HuH-7.5 (cell line): ENCODE results near the gene DCLK3.
A peak's percentile ranks its signal among the peaks of the same experiment; 100 is the strongest.

Source experiments
- DNase-seq: peaks from one replicate; pipeline ENCODE4 v3.0.0; 2011; ENCODE audit warnings: low spot score

DCLK3 gene

GRCh38 chr3:36764704-36765038, 318 bp upstream of the DCLK3 start:
- DNase-seq: no peak

GRCh38 chr3:36762918-36763849, 1.2 kb downstream of the DCLK3 start:
- DNase-seq: peak; percentile 23

- no peak for DNase-seq
Observed at GRCh38 chr3:36761779-36762178, 2.6 kb downstream of the DCLK3 start.

GRCh38 chr3:36756269-36756668, 8.1 kb downstream of the DCLK3 start:
- no peak for DNase-seq

GRCh38 chr3:36751326-36751725, 13.0 kb downstream of the DCLK3 start:
- no peak for DNase-seq

GRCh38 chr3:36750737-36751136, 13.6 kb downstream of the DCLK3 start:
- no peak for DNase-seq

GRCh38 chr3:36744763-36745162, 19.6 kb downstream of the DCLK3 start:
- no peak for DNase-seq

GRCh38 chr3:36743826-36744225, 20.5 kb downstream of the DCLK3 start:
- no peak for DNase-seq

- DNase-seq: no peak
Observed at GRCh38 chr3:36741285-36741684, 23.1 kb downstream of the DCLK3 start.

- DNase-seq: no peak
Observed at GRCh38 chr3:36740787-36741186, 23.6 kb downstream of the DCLK3 start.

- no peak for DNase-seq
Observed at GRCh38 chr3:36738702-36739101, 25.7 kb downstream of the DCLK3 start.

GRCh38 chr3:36736301-36736700, 28.1 kb downstream of the DCLK3 start:
- DNase-seq: no peak

- no peak for DNase-seq
Observed at GRCh38 chr3:36734742-36735141, 29.6 kb downstream of the DCLK3 start.

- no peak for DNase-seq
Observed at GRCh38 chr3:36733723-36734122, 30.6 kb downstream of the DCLK3 start.

GRCh38 chr3:36733162-36733696, 31.1 kb downstream of the DCLK3 start:
- no peak for DNase-seq

- DNase-seq: no peak
Observed at GRCh38 chr3:36730966-36731365, 33.4 kb downstream of the DCLK3 start.

GRCh38 chr3:36729204-36730056, 34.9 kb downstream of the DCLK3 start:
- no peak for DNase-seq

GRCh38 chr3:36714343-36715086, 49.8 kb downstream of the DCLK3 start:
- DNase-seq: no peak

GRCh38 chr3:36713904-36714303, 50.4 kb downstream of the DCLK3 start:
- no peak for DNase-seq

GRCh38 chr3:36710606-36711005, 53.7 kb downstream of the DCLK3 start:
- DNase-seq: no peak

GRCh38 chr3:36709826-36710365, 54.5 kb downstream of the DCLK3 start:
- DNase-seq: no peak

- DNase-seq: no peak
Observed at GRCh38 chr3:36709281-36709680, 55.1 kb downstream of the DCLK3 start.
